AML-193 (cell line): ENCODE data around the gene FRMD8.

ENCODE experiments used
- DNase-seq, 2 experiments: peaks; one replicate each; lab custom pipeline; 2025; lab: John Stamatoyannopoulos, UW

FRMD8 gene

GRCh38 chr11:65454696-65455456 is 68.4 kb downstream of the FRMD8 start:
- DNase-seq = peak; percentile 53 to 59

GRCh38 chr11:65456418-65456817 is 70.0 kb downstream of the FRMD8 start:
- DNase-seq = no peak

- DNase-seq = no peak
Observed at GRCh38 chr11:65459552-65459951, 73.1 kb downstream of the FRMD8 start.
